GM19035 (cell line): ENCODE results near the gene GAB2.
"Not testable (repeated sequence)": the region's sequence is repeated elsewhere in the genome, so short reads cannot be mapped to it uniquely, and the experiment has no call there.

Experiments used
- ATAC-seq: cut with Tn5 transposase; IDR thresholded peaks from one replicate; pipeline ENCODE4 v1.9.1; 2021; ENCODE audit not compliant: unreplicated experiment

Gene GAB2

DNA sequence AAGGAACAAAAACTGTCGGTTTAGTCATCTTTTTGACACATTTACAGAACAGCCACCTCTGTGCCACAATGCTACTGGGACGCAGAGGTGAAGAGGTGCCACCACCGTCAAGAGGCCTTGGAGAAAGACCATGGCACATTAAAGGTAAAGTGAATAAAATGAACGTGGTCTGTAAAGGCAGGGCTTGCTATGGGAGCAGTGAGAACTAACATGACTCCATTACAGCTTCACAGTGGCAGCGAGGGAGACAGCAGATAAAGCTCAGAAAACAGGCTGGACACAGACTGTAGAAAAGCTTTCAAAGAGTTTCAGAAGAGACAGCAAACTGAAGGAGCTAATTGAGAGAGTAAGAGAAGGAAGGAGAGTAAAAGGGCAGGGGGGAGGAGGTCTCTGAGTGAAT is 102.9 kb downstream of the GAB2 start:
- no peak for ATAC-seq

DNA sequence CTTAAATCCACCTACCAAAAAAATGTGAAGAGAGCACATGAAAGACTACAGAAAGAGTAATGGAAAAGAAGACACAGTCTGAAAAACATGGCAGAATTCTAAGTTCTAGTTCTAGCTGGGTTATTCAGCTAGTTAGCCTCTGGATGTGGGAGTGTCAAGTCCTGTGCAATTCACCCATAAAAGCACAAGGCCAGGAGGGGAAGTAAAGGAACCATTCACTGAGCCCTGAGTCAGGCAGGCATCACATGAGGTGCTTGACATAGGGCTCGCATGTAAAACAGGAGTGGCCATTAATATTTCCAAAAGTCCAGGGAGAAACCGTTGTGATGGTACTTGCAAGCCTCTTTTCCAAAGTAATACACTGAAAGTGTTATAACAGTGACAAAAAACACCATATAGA is 103.7 kb downstream of the GAB2 start:
- no peak for ATAC-seq

DNA sequence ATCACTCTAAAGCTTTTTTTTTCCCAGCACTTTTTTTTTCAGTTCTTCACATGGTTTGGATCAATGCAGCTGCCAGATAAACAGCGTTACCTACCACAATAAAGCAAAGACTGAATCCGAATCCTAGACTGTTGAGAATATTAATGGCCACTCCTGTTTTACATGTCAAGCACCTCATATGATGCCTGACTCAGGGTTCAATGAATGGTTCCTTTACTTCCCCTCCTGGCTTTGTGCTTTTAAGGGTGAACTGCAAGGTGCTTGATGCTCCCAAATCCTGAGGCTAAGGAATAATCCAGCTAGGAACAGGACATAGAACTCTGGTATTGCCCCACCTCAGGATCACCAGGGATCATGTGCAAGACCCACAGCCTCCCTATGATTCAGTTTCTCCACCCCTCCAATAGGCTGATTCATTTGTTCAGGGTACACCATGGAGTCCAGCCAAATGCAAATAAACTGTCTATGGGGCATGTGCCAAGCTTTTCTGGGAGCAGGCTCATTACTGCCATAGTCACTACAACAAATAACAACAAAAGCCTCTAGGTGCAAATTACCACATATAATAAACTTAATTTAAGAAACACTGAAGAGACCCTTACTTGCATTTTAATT is 104.3 kb downstream of the GAB2 start:
- ATAC-seq, result no peak

DNA sequence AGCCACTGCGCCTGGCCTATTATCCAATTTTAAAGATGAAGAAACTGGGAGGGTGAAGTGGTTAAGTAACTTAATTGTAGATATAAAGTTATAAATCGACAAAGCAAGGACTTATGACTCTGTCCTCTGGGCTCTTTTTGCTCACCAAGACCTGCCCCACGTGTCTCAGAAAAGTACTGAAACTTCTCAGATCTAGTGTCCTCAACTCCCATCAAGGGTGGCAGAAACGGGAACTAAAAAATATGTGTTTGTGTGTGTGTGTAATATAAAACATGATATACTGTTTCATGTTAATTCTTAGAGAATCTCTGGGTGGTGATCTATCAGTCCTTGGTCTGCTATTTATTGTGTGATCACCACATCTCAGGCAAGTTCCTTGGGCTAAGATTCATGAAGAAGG is 104.9 kb downstream of the GAB2 start:
- no peak for ATAC-seq

DNA sequence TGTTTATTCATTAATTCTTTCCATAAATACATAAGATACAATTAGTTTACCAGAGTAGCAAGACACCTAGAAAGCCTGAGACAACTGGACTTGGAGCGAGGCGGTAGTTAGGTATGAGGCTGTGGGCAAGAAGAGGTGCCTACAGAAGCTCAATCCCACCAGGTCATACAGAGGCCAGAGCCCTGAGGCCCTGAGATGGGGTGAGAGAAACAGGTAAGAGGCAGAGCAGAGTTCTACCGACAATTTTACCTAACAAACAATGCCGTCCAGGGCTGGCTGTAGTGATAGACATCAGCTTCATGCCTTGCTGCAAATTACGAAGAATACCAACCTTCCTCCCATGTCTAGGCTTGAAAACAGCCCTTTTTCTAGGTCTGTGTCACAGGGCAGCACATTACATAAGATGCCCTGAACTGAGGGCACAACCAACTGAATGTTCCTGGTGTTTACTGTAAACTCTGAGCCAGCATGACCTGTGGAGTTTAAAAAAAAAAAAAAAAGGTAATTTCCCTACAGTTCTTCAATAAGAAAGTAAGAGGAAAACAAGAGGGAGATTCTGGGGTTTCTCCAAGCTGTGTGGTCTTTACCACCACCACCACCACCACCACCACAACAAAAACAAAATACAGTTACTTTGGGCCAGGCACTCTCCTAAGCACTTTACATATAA is 105.8 kb downstream of the GAB2 start:
- ATAC-seq, result no peak

DNA sequence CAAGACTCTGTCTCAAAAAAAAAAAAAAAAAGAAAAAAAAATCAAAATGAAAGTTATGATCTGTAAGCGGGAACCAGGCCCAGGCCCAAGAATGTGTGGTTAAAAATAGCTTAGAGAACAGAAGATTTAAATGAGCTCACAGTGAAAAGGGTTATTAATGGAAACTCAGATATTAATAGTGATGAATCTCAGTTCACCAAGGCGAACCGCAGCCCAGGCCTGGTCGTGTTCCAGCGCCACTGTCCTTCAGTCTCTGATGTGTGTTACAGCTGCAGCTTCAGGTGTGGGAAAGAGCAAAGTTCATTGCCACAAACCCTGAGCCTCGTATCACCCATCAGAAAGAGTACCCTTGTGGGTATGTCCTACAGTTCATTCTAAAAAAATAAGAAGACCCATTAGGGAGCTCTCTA is 107.1 kb downstream of the GAB2 start:
- peak; percentile 90 for ATAC-seq

DNA sequence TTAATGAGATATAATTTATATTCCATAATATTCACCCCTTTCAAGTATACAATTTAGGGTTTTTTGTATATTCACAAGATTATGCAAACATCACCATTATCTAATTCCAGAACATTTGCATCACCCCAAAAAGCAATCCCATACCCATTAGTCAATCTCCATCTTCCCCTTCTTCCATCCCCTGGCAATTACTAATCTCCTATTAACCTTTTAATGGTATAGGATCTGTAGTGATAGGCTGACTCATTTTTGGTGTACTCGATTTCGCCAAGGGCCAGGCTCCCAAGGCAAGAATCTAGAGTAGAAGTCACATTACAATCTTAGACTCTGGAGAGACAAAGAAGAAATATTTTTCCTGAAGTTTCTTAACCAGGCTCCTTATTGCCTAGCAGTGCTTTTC is 113.4 kb downstream of the GAB2 start:
- no peak for ATAC-seq

DNA sequence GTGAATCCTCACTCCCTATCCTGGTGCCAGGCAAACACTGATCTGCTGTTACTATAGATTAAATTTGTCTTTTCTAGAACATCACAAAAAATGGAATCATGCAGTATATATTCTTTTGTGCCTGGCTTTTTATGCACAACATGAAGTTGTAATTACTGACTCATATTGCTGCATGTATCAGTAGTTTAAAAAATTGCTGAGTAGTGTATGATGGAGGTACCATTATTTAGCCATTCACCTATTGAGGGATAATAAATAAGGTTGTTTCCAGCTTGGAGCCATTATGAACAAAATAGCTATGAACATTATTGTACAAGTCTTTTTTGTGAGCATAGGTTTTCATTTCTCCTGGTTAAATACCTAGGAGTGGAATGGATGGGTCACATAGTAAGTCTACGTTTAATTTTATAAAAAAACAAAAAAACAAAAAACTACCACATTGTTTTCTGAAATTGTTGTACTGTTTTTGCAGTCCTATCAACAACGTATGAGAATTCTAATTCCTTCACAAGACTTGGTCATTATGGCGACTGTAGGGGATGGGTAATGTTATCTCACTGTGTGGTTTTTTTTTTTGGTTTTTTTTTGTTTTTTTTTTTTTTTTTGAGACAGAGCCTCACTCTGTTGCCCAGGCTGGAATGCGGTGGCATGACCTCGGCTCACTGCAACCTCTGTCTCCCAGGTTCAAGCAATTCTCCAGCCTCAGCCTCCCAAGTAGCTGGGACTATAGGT is 117.3 kb downstream of the GAB2 start:
- ATAC-seq, result no peak

DNA sequence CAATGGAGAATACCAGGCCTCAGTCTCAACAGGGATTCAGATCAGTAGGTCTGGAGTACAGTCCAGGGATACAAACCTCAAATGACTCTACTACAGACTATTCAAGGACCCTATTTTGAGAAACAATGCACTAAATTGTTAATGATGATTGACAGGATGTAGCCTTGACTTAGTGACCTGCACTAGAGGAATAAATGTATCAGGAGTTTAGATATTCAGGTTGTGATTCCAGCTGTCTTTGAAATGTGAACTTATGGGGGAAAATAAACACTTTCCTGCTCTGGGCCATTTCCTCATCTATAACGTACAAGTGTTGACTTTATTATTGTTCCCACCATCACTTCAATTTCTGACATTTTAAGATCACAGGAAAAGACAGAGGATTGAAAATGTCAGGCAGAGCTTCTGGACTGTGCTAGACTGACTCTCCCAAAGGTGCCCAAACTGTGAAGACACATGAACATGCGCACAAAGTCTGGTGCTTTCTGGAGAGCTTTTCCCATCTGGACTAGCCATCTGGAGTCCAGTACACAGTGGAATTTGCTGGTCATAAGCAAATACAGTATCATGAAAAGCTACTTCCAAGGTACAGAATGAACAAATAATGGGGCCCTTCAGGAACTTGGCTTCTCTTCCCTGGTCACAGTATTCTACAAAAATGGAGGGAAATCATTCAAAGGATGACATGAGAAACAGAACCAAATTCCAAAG is 118.5 kb downstream of the GAB2 start:
- no peak for ATAC-seq

DNA sequence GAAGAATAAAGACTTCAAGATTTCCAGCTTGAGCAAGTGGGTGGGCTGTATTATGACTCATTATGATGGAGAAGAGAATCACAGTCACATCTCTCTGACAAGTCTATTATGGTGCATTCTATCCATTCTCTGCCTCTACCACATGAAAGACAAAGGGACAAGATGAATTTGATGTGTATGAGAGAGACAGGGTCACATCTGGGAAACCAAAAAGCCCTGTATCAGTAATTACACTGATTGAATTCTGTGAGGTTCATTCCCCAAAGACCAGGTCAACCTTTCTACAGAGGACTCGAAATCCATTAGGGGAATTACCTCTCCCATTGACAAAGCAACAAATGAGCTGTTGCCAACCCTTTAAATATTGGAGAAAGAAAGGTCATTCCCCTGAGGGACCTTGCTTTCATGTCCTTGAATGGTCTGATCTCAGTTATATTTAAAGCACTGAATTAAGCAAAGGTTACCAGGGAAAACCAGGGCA is 119.3 kb downstream of the GAB2 start:
- ATAC-seq, result no peak

DNA sequence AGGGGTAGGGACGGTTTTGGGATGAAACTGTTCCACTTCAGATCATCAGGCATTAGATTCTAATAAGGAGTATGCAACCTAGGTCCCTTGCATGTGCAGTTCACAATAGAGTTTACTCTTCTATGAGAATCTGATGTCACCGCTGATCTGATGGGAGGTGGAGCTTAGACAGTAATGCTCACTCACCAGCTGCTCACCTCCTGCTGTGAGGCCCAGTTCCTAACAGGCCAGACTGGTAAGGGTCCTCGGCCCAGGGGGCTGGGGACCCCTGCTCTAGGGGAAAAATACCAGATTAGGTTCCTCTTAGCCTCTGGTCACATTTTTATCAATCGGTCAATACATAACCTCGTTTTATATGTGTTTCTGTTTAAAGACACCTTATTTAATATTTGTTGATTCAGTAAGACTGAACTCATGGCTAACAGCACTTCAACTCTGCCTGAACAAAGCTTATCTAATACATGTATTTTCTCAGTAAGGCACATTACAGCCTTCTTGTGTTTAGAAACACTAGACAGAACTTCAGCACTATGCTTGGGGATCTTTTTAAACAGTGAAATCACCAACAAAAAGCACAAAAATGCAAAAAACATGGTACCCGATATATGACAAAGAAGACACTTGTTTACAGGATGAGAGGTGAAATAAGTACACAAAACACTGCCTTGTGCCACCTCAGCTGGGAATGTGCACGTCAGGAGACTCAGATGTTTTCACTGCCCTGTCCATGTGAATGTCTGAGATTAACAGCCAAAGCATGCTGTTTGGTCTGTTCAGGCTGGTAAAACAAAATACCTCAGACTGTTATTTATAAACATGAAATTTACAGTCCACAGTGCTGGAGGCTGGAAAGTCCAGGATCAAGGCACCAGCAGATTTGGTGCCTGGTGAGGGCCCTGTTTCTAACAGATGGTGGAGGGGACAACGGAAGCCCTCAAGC is 121.4 kb downstream of the GAB2 start:
- ATAC-seq, result no peak

DNA sequence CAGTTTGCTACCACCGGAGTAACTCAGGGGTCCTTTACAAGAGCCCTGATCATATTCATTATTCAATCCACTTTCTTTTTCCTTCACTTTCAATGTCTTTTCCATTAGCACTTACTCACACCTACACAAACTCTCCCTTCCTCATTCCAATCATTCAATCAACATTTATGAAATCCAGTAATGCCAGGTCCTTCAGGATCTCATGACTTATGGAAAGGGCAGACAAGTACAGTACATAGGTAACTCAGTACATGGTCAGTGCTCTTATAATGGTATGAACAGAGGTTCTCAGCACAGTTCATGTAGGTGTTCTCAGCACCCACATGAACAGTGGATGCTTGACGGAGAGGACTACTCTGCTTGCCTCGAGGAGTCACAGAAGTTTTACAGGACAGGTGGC is 122.3 kb downstream of the GAB2 start:
- no peak for ATAC-seq

DNA sequence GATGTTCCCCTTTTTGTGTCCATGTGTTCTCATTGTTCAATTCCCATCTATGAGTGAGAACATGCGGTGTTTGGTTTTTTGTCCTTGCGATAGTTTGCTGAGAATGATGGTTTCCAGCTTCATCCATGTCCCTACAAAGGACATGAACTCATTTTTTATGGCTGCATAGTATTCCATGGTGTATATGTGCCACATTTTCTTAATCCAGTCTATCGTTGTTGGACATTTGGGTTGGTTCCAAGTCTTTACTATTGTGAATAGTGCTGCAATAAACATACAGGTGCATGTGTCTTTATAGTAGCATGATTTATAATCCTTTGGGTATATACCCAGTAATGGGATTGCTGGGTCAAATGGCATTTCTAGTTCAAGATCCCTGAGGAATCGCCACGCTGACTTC is 123.5 kb downstream of the GAB2 start:
- ATAC-seq, result not testable (repeated sequence)

DNA sequence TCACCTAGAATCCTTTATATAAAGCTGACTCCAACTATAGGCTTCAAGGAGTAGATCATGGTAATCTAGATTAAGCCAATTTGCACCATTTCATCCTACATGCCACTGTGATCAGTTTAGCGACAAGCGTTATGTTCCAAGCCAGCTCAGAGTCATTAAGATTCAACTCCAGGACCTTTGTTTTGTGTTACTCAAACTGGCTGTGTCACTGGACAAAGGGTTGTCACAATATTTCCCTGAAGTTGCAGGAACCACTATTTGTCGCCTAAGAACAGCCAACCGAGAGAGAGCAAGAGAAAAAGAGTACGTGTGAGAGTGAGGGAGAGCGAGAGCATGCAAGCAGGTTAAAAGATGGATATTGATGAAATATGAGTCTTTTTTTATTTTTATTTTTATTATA is 124.1 kb downstream of the GAB2 start:
- ATAC-seq, result no peak

DNA sequence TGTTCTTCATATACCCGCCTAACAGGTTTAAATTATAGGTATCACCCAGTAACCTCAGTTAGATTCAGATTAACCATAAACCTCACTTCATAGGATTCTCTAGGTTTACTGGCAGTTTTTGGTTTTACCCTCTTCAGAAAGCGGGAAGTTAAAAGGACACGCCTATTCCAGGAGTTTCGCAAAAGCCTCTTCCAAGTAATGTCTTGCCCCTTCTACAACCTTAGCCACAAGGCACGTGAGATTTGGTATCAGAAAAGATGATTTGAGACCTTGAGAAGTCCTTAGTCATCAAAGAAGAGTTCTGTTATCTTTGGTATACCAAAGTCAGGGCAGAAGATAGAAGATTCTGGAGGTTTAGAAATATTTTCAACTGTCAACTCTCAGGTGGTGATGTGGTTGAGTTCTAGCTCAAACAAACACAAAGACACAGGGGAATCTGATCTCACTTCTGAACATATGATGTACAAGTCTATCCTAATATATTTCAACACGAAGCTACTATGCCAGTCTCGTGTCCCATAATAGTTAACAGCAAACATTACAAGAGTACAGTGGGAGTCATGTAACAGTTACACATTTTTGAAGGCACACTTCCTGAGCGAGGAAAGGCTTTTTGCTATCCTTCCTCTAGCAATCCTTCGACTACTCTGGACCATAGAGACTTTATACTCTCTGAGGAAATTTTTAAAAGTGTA is 125.4 kb downstream of the GAB2 start:
- no peak for ATAC-seq

DNA sequence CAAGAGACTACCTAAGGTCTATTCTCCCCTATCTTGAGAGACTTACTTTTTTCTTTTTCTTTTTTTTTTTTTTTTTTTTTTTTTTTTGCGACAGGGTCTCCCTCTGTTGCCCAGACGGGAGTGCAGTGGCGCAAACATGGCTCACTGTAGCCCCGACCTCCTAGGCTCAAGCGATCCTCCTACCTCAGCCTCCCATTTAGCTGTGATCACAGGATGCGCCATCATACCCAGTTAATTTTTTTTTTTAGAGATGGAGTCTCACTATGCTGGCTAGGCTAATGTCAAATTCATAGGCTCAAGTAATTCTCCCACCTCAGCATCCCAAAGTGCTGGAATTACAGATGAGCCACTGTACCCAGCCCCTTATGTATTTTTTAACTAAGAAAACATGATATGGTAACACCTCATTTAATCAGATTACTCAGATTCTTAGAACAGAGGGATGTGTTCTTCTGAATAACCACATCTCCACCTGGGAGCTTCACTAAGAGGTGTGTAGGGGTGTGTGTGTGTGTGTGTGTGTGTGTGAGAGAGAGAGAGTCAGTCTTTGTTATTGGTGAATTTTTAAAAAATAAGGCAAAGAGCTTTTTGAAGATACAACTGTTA is 126.0 kb downstream of the GAB2 start:
- no peak for ATAC-seq

DNA sequence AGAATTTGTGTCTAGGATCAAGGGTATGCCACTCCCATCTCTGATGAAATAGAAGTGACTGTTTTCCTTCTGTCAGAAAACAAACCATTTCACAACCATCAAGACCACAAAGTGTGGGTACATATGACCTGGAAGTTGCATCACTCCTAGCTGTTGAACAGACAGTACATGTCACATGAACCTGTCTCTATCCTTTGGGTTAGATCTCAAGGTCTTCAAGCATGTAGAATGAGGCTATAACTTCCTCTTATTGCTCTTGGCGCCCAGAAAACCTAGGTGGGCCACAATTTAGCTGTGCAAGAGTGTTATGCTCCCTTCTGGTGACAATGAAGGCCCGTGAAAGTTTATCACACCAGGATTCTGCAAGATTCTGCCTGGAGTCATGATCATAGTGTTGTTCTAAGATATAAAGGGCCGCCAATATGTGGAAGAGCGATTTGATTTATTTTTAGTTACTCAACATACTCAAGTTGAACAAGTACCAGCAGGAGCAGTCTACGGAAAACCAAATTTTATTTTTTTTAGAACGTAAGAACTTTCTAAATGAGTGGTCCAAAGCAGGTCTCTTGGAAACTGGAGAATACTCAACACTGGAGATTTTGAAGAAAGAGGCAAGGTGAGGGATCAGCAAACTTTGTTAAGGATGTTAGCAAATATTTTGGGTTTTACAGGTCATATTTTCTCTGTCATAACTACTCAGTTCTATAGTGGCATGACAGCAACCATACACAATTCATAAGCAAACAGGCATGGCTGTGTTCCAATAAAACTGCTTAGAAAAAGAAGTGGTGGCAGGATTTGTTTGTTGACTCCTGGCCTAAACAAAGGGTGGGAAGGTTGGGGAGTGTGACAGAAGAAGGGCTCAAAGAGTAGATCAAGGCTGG is 127.1 kb downstream of the GAB2 start:
- ATAC-seq, result no peak

DNA sequence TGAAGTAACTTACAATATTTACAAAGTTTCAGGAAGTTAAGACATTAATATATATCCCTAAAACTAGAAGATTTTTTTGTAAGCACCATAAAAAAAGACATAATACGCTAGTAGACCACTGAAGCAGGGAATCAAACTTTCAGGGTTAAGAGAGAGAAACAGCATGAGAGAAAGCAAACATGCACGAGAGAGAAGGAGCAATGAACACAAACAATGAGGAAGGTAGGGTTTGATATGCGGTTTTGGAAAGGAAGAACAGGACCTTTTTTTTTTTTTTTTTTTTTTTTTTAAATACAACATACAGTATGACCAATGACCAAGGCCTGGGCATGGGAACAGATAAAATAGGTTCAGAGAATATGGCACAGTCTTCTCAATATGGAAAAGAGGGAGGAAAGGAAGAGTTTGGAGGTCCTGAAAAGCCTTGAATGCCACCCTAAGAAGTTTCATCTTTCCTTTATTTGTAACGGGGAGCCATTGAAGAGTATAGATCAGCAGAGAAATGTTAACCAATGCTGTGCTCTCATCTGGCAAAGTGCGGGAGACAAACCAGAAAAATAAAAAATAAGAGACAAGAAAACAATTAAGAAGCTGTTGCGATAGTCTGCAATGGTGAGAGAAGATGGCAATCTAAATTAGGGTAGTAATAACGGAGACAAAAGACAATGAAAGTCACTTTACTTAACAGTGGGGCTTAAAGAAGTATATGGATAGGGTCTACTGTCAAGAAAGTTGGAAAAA is 127.9 kb downstream of the GAB2 start:
- ATAC-seq, result no peak
